ENCODE data around the gene DMAC2.

GRCh38 chr19:41427647-41428480, 11.8 kb downstream of the DMAC2 start:
- no peak for TF ChIP-seq POLR2A (IDR thresholded peaks at IDR 0.05; ENCODE audit: low read length)
- TF ChIP-seq GATA1 (IDR thresholded peaks at IDR 0.05; ENCODE audit: low read depth, low read length): no peak
